ENCODE measurements around the gene PNPLA8.

Gene PNPLA8

DNA sequence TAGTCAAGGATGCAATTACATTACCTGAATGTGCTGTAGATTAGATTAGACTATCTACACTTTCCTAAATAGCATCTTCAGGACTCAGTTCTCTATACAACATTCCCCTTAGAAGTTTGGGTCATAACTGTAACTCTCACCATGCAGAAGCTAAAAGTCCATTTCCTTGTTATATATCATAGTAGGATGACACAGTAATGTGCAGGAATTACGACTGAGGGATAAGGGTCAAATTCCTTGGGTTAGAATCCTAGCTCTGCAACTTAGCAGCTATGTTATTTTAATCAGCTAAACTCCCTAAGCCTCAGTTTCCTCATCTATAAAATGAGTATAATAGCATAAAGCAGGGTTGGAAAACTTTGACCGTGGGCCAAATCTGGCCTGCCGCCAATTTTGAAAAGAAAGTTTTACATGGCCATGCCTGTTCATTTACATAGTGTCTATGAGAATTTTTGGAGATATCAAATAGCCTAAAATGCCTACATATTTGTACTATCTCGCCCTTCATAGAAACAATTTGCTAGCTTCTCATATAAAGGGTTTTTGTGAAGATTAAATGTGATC lies 84.5 kb downstream of the PNPLA8 start:
- no peak for DNase-seq

DNA sequence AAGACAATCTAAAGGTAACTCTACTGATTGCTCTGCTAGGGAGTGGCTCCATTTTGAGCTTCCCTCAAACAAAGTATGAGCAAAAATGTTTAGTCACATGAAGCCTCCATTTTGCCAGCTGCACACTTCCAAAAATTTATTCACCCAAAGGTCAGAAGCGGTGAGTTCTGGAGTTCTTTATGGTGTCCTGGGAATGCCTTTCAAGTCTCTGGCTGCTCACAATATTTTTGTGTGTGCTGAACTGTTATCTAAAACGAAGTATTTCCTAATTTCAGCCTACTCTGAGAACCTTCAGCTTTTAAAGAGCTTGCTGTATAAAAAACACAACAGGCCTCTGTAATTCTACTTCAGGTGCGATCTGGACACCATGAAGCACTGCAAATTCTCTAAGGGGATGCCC lies 85.3 kb downstream of the PNPLA8 start:
- no peak for DNase-seq

DNA sequence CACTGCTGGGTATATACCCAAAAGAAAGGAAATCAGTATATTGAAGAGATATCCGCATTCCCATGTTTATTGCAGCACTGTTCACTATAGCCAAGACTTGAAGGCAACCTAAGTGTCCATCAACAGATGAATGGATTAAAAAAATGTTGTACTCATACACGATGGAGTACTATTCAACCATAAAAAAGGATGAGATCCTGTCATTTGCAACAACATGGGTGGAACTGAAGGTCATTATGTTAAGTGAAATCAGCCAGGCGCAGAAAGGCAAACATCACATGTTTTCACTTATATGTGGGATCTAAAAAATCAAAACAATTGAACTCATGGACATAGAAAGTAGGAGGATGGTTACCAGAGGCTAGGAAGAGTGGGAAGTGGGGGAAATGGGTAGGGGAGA lies 89.0 kb downstream of the PNPLA8 start:
- DNase-seq: no peak

DNA sequence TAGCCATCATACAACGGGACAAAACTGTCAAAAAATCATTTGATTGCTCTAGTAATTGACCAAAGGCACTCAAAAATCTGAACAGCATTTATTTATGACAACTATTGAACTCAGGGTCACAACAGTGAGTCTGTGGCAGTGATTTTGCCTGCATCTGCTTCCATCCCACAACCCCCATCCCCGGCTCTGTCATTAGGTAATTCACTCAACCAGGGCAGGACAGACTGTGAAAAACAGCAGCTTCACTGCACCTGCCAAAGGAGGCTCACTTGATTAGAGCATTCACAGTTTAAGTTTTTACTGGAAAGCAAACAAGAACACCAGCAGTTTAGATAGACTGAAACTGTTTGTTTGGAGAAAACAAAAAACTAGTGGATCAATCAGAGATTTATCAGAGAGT lies 91.9 kb downstream of the PNPLA8 start:
- no peak for DNase-seq

DNA sequence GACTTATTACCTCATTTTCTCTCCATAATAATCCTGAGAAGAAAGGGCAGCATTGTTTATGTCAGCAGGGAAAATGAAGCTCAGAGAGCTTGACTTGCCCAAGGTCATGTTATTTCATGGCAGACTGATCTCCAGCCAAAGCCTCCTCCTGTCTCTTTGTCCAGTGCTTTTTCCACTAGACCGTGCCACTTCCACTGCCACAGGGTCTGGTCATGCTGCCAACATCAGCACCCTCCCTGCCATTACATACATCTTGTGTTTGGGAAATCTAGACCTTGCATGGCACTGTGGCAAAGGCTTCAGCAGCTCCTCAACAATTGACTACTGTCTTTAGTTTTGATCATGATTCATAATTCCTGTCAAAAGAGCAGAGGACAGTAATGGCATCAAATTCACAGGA lies 94.8 kb downstream of the PNPLA8 start:
- DNase-seq: no peak

DNA sequence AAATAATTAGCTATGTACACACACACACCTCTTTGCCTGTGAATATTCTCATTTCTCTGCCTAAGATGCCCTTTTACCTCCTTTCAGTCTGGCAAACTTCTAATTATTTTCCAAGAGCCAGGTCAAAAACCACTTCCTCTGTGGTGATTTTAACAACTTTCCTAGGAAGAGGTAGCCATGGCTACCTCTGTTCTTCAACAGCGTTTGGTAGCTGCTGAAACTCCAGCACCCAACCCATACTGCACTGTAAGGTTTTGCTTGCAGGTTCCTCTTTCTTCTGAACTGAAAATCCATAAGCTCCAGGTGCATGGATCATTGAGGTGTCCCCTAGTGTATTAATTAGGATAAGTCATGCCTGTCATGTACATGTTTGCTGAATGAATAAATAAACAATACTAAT lies 95.3 kb downstream of the PNPLA8 start:
- DNase-seq: no peak

GRCh38 chr7:108427766-108428165 lies 98.2 kb downstream of the PNPLA8 start:
- no peak for DNase-seq

DNA sequence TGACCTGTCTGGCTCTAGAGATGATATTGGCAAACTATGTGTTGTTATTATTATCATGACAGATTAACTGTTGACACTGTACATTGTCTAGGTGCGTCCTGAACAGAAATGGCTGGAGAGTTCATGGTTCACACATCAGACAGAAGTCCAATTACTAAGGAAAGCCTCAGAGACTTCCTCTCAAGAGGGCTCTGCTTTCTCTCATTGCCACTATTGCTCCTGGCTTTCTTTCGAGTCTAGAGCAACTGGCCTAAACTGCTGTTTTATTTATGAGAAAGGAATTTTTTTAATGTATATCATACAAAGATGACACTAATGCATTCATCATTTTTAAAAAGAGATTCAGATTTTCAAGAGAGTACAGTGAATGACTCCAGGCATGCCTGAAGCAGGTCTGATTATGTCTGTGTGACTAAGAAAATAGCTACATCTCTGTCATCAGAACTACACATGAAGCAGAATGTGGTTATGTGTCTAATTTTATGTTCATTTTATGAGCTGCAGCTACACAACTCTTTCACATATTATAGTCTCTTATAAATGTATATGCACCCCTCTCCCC lies 100.1 kb downstream of the PNPLA8 start:
- DNase-seq: no peak

- no peak for DNase-seq
Observed at GRCh38 chr7:108424013-108424412, 101.9 kb downstream of the PNPLA8 start.

DNA sequence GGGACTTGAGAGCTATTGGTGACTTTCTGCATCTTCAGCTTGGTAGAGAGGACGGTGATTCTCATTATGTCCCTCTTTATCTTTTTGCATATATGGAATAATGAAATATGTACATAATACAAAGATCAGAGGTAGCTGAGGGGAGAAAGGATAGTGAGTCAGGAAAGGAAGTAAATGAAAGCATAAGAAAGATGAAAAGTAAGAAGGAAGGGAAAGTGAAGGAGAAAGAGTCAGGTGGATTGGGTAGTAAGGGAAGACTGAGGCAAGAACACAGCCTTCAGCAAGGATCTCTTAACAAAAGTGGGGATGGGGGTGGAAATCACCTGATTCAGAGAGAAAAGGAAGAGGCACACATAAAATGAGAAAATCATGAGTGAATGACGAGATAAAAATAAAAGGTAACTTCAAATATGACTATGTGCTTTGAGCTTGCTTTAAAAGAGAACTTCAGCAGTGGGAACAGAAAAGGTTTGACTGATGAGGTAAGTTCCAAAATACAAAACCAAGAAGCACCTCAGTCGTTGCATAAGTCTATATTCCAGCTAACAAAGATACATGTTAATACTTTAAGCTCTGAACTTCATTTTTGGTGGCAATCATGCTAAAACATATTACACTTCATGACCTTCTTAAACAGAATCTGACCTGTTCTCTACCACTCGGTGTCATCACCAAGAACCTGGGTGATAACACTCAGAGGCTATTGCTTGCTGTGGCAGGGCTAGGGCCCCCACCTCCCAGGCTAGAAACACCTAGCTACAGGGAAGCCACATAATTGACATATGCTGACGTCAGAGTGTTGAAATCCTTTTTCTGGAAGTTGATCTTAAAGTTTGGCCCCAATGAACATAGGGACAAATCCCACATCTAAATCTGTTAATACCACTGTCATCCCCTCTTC lies 102.6 kb downstream of the PNPLA8 start:
- no peak for DNase-seq

GRCh38 chr7:108421720-108422331 lies 104.1 kb downstream of the PNPLA8 start:
- DNase-seq: no peak

Measured in activated naive CD4-positive, alpha-beta T cell treated with anti-CD3 and anti-CD28 coated beads, Interleukin-2, amount 50 U/mL, for 16 hours (primary cell).